Mesodermal cell (in vitro differentiated cells): Measurements from ENCODE around the gene MCUB.

Experiments
- H3K27ac ChIP-seq: 2 replicates; pipeline ENCODE4 v1.7.0; 2013; ENCODE audit warnings: mild to moderate bottlenecking, low read depth, low read length, moderate library complexity; ENCODE audit not compliant: severe bottlenecking
- H3K36me3 ChIP-seq: 2 replicates; pipeline ENCODE4 v1.7.1; 2013; ENCODE audit warnings: mild to moderate bottlenecking, low read length, moderate library complexity; ENCODE audit not compliant: control insufficient read depth, insufficient read depth
- H3K4me1 ChIP-seq: one replicate; pipeline ENCODE4 v1.7.1; 2013; ENCODE audit warnings: mild to moderate bottlenecking, low read length; ENCODE audit not compliant: insufficient read depth, control insufficient read depth, poor library complexity, severe bottlenecking
- H3K4me3 ChIP-seq: 2 replicates; pipeline ENCODE4 v1.7.0; 2013; ENCODE audit warnings: low read length, control low read depth, mild to moderate bottlenecking; ENCODE audit not compliant: insufficient read depth, poor library complexity, severe bottlenecking; ENCODE audit errors: extremely low read depth
- H3K9me3 ChIP-seq: 2 replicates; pipeline ENCODE4 v1.7.1; 2013; ENCODE audit warnings: mild to moderate bottlenecking, low read length, moderate library complexity; ENCODE audit not compliant: control insufficient read depth
- WGBS, 2 experiments: methylation state at CpG; one replicate each; pipeline ENCODE4 v1.1.5; 2013; ENCODE audit warnings: missing lambda C conversion rate in 2 of 2; ENCODE audit not compliant: insufficient coverage in 2 of 2; 5-methylcytosine and 5-hydroxymethylcytosine counted together

MCUB gene

GRCh38 chr4:109624536-109624935 is 64.5 kb downstream of the MCUB start:
- Histone ChIP-seq H3K9me3 (no peaks in the 10 kb centered on the region), H3K4me3 (no peak overlapping the region), H3K27ac (no peak overlapping the region), H3K4me1 (no peaks in the 10 kb centered on the region), H3K36me3 (no peaks in the 10 kb centered on the region)
- 96 to 100% methylated on average over 2 of the region's 2 CpGs for WGBS, 2 experiments

GRCh38 chr4:109627361-109627760 is 67.3 kb downstream of the MCUB start:
- WGBS, 2 experiments: 87 to 100% methylated on average over 1 to 4 of the region's 4 CpGs
- Histone ChIP-seq H3K4me1 (no peaks in the 10 kb centered on the region), H3K9me3 (no peaks in the 10 kb centered on the region), H3K36me3 (no peaks in the 10 kb centered on the region), H3K27ac (no peak overlapping the region), H3K4me3 (no peak overlapping the region)

- H3K9me3 ChIP-seq: no peaks in the 10 kb centered on the region
- WGBS, 2 experiments: 14% methylated on average over 1 of the region's 4 CpGs; no CpG with 5 or more reads in 1 of the 2 experiments
- no peaks in the 10 kb centered on the region for H3K4me1 ChIP-seq
- no peak overlapping the region for H3K4me3 ChIP-seq
- H3K36me3 ChIP-seq: no peaks in the 10 kb centered on the region
- no peak overlapping the region for H3K27ac ChIP-seq
Measured at GRCh38 chr4:109629775-109630174, 69.7 kb downstream of the MCUB start.

DNA sequence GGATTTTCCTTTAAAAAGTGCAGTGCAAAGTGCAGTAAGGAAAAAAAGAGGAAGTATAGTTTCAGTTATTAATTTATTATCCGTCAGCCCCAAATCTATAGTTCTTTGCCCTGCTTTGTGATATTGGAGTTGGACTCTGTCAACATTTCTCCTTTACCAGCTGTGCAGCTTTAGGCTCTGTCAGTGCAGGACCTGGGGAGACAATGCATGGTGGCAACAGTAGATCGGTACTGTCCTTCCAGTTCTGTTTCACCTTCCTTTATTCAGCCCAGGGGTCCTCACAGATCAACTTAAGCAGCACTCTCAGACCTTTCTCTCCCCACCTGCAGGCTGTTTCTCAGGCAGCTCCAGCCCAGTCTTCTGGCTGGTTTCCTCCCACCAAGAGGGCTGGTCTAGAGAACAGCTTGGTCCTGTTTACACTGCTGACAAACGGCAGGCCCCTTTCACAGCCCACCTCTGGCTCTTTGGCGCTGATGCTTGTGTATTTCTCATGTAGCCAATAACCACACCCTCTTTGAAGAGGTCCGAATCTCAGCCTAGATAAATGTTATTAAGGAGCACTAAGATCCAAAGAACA is 71.6 kb downstream of the MCUB start:
- Histone ChIP-seq H3K36me3 (no peaks in the 10 kb centered on the region), H3K27ac (no peak overlapping the region), H3K4me3 (no peak overlapping the region), H3K9me3 (no peaks in the 10 kb centered on the region), H3K4me1 (no peaks in the 10 kb centered on the region)
- WGBS, 2 experiments: 60% methylated on average over 3 of the region's 5 CpGs

DNA sequence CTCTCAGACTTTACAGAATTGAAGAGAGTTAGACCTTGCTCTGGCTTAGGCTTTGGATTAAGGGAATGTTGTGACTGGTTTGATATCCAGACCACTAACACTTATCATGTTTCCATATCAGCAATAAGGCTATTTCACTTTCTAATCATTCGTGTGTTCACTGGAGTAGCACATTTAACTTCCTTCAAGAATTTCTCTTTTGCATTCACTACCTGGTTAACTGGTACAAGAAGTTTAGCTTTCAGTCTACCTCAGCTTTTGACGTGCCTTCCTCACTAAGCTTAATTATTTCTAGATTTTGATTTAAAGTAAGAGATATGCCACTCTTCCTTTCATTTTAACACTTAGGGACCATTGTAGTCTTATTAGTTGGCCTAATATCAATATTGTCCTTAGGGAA is 80.6 kb downstream of the MCUB start:
- 100% methylated on average over 1 of the region's 2 CpGs for WGBS, 2 experiments
- H3K36me3 ChIP-seq: no peaks in the 10 kb centered on the region
- H3K9me3 ChIP-seq: peaks cover 4% of the 10 kb centered on the region
- no peak overlapping the region for H3K4me3 ChIP-seq
- no peaks in the 10 kb centered on the region for H3K4me1 ChIP-seq
- no peak overlapping the region for H3K27ac ChIP-seq

GRCh38 chr4:109645874-109646710 is 86.0 kb downstream of the MCUB start:
- WGBS, 2 experiments: 93% methylated on average over 5 to 7 of the region's 7 CpGs

DNA sequence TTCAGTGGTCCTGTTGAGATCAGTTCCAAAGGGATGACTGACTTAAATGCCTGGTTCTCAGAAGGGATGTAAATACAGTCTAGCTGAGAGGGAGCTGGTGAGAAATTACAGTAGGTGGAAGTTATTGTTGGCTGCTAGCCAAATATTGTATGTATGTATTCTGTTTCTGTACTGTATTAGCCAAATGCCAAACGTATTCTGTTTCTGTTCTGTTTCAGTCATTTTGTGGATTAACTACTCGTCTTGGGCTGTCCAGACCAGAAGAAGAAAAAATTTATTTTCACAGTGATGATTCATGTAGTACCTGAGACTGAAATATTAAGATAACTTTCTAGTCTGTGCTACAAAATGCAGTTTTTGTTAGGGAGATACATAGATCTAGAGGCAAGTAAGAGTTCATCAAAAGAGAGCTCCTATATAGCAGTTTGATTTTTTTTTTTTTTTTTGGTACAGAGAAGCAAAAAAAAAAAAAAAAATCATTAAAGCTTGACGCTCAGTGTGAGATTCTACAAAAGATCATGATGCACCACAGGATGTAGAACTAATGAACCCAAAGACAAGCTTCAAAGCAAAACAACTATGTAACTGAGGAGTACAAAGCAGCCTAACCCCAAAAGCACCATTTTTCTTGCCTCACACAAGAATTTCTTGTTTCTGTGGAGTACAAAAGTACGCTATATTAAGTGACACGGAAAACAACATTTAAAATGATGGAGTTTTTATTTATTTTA is 88.4 kb downstream of the MCUB start:
- no peaks in the 10 kb centered on the region for H3K9me3 ChIP-seq
- 100% methylated on average over 1 of the region's 5 CpGs; no CpG with 5 or more reads in 1 of the 2 experiments for WGBS, 2 experiments
- H3K4me1 ChIP-seq: no peaks in the 10 kb centered on the region
- no peaks in the 10 kb centered on the region for H3K36me3 ChIP-seq
- no peak overlapping the region for H3K27ac ChIP-seq
- H3K4me3 ChIP-seq: no peak overlapping the region

More at GRCh38 chr4:109645874-109646710, 86.0 kb downstream of the MCUB start:
- H3K9me3 ChIP-seq: no peaks in the 10 kb centered on the region
- no peaks in the 10 kb centered on the region for H3K36me3 ChIP-seq
- H3K27ac ChIP-seq: no peak overlapping the region
- no peak overlapping the region for H3K4me3 ChIP-seq
- no peaks in the 10 kb centered on the region for H3K4me1 ChIP-seq

DNA sequence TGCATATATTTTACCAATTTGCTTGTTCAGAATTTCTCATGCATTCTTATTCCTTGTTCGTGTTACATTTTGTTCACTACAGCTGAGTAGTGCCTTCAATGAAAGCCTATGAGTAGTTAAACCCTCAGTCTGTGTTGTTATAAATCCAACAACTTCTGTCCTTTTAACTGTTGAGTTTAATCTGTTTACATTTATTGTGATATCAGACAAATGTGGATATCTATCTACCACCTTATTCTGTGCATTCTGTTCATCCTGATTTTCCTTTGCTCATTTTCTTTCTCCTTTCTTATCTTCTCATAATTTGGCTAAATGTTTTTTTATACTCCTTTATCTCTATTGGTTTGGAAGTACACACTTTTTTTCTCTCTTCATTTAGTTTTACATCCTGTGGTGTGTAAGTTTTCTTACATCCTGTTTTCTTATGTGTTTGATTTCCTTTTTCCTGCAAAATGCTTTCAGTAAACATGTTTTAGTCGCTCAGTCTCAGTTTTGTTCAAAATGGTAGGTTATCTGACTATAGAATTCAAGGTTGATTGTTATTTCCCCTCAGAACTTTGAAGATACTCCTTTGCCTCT is 89.0 kb downstream of the MCUB start:
- 100% methylated on average over 1 of the region's 2 CpGs; no CpG with 5 or more reads in 1 of the 2 experiments for whole genome bisulfite sequencing, 2 experiments
- Histone ChIP-seq H3K4me3 (no peak overlapping the region), H3K27ac (no peak overlapping the region), H3K4me1 (no peaks in the 10 kb centered on the region), H3K9me3 (no peaks in the 10 kb centered on the region), H3K36me3 (no peaks in the 10 kb centered on the region)

GRCh38 chr4:109649872-109650271 is 89.8 kb downstream of the MCUB start:
- Histone ChIP-seq H3K9me3 (no peaks in the 10 kb centered on the region), H3K27ac (no peak overlapping the region), H3K4me3 (no peak overlapping the region), H3K4me1 (no peaks in the 10 kb centered on the region), H3K36me3 (no peaks in the 10 kb centered on the region)
- WGBS, 2 experiments: no CpG with 5 or more reads among the region's 1 CpG

DNA sequence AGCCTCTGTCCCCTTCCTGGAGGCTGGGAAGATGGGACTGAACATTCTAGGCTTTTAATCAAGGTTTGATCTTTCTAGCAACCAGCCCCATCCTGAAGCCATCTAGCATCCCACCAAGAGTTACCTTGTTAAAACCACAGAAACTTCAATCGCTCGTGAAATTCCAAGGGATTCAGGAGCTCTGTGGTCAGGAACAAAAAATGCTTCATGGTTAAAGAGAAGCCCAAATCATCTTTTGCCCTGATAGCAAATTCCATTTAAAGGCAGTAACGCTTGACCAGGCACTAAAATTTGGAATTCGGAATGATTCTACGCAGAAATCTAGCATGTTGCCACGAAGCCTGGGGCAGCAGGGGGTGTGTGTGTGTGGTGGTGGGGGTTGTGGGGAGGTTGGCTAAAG is 95.3 kb downstream of the MCUB start:
- Histone ChIP-seq H3K36me3 (no peaks in the 10 kb centered on the region), H3K27ac (no peak overlapping the region), H3K9me3 (no peaks in the 10 kb centered on the region), H3K4me3 (no peak overlapping the region), H3K4me1 (no peaks in the 10 kb centered on the region)
- WGBS, 2 experiments: 69 to 73% methylated on average over 3 to 6 of the region's 6 CpGs
